Left cardiac atrium (tissue), 4 donors: Measurements from ENCODE around the gene LANCL2. TPM values are rescaled to one million over a fixed set of nuclear protein-coding genes. Genes with fewer than 3 reads are reported as not detected.

ENCODE experiments used
- ATAC-seq, 2 donors: fragments of 200-7000 bp; cut with Tn5 transposase; one replicate each; pipeline ENCODE4 v1.9.1; 2020; ENCODE audit warnings: mild to moderate bottlenecking in 2 of 2, moderate library complexity in 2 of 2
- DNase-seq: peaks from one replicate; pipeline ENCODE4 v3.0.0-alpha.2; 2020
- intact Hi-C, 2 donors: fragments of 100-400 bp; cut with DNase I; formaldehyde crosslinking; loops; one replicate each; pipeline versions ENCODE4 v1.14.1 to v1.15.1; 2022 to 2023
- total RNA-seq, 2 donors: library from RNA; stranded (reverse); fragmentation: NEBNext Ultra II Directional; extraction: Animal tissue kit (Norgen Biotek cat#: 25700); gene quantifications; one replicate each; pipeline ENCODE4 v1.2.1, GENCODE V29; 2021
- donor health status: DM: no; HTN: yes; CAD: no.
- donor health status: DM: no; HTN: yes; CAD: no; lungs with severe emphysema.
- donor health status: DM: yes; HTN: yes; CAD: no.
- donor health status: Dilated cardiomyopathy.

LANCL2 gene
- total RNA-seq, 2 donors from 2014 or later = 6.7 to 10.9 TPM

DNA sequence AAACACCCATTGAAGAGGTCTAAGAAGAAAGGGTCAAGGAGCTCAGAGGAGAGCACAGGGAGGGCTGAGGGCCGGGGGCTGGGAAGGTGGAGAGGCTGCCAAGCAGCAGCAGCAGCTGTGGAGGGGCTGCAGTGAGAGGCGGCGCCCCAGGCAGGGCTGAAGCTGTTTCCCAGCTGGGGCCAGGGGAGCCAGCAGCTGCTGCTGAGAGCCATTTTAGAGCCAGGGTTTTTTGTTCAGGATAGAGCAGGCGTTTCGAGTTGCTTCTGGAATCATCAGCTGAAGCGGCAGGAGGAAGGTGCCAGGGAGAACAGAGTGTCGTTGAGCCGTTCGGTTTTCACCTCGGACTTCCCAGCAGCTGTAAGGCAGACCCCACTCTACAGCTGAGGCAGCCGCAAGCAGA is 62.7 kb downstream of the LANCL2 start:
- DNase-seq (no peak), ATAC-seq (no peak)
- intact Hi-C loops = no loop called here

DNA sequence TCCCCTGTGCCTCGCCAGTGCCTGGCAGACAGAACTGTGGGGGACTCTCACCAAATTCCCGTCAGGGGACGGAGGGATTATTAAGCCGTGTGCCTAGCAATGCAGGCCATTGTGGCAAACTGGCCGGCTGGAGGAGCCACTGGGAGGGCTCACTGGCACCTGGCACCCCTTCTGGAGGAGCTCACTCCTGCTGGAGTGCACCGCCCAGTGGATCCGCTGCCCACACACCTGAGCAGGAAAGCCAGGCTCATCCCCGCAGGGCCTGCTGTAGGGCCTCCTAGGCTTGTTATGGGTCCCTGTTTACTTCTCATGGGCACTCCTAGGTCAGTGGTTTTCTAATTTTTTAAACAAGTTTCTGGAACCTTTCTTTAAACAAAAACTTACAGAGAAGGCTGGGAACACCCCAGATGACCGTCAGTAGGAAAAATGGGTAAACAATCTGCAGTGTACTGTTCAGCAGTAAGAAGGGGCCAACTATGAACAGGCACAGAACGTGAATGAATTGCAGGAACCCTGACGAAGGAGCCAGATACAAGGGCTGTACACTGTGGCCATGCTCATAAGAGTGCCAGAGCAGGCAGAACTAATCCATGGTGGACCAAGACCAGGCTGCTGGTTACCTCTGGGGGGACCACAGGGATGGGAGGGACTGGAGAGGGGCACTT is 64.8 kb downstream of the LANCL2 start:
- DNase-seq = no peak
- no peak for ATAC-seq
- intact Hi-C loops = loop anchor here in 1 of 2 donors (10.0 kb wide), 1 partner anchor 165 kb away; no protein-coding TSS in a partner anchor

DNA sequence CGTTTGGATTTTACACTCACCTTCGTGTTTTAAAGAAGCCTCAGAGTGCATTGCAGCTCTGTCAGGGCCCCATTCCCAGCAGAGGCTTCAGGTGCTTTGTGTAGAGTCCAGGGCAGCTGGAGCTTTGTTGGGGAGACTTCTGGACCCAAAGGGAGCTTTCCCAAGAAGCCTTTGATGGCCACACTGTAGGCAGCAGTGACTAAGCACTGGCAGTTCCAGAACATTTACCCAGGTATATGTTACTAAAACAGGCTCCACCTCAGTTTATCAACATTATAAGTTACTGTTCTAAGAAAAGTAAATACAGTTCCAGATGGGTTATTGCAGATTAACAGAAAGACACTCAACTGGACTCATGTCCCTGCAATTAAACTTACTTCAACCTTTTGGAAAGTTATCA is 66.8 kb downstream of the LANCL2 start:
- intact Hi-C loops = loop anchor here (2.0 to 10.0 kb wide), 2 partner anchors 163 to 167 kb away; no protein-coding TSS in a partner anchor
- ATAC-seq (no peak), DNase-seq (no peak)

DNA sequence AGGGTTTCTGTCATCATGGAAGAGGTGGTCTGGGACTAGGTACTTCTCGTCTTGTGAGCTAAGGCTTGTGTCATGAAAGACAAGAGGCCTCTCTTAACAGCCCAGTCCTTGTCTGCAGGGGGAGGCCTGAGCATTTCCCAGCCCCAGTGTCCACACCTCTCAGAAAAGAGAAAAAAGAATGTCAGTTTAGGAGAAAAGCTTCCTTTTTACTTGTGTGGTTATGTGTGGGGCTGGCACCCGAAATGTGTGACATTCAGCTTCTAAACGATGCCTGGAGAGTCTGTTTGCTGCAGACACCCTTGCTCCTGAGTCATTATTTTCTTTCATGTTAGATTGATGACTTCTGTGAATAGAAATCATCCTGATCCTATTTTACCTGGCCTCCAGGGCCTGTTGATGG is 67.4 kb downstream of the LANCL2 start:
- intact Hi-C loops = loop anchor here (2.0 to 10.0 kb wide), 2 partner anchors 162 to 166 kb away; no protein-coding TSS in a partner anchor
- DNase-seq = no peak
- no peak for ATAC-seq

DNA sequence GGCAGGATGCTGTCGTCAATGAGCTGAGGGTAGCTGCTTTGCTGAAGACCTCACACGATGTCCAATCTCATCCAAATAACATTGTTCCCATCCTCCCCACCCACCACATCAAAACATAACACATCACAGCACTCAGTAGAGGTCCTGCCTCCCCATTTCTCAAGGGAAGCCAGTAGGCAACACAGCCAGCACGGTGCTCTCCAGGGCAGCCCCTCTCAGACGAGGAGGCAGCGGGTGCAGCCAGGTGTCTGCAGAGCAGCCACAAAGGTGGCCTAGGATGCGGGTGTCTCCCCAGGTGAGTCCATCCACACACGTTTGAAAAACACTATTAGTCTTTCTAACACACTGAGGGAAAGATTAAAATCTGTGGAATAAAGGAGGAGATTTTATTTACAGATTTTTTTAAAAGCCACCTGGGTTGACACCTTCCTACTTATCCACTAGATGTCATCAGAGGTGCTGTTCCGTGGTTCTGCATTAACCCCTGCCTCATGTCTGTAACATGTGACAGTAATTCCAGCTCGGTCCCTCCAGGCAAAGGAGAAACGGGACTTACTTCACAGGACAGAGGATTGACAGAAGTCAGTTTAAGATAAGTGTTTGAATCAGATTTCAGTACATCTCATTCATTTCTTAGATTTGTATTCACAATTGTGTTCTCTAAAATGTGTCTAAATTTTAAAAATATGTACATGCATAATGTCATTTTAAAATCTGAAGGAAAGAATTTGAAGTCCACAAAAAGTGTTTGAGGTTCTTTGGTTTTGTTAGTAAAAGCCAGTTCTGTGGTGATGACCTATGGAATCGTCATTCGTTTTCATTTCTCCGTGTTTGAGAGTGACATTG is 68.0 kb downstream of the LANCL2 start:
- peak; percentile 35 to 50 for ATAC-seq
- intact Hi-C loops = loop anchor here (2.0 to 10.0 kb wide), 2 partner anchors 162 to 166 kb away; no protein-coding TSS in a partner anchor
- no peak for DNase-seq

DNA sequence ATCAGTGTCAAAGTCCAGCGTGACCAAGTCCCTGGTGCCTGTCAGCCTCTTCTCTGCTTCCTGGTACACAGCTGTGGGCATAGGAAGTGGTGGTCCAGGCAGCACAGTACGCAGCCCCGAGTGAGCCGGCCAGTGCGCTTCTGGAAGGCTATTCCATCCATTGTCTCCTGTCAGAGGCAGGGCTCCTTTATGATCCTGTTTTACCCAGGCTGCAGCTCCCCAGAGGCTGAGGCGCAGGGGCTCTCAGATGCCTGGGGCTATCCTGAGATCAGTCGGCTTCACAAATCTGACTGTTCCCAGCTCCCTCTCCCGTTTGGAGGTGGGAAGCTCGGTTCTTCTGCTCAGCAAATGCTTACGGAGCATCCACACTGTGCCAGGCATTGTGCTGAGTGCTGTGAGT is 70.3 kb downstream of the LANCL2 start:
- ATAC-seq = no peak
- intact Hi-C loops = loop anchor here in 1 of 2 donors (10.0 kb wide), 1 partner anchor 159 kb away; no protein-coding TSS in a partner anchor
- no peak for DNase-seq

DNA sequence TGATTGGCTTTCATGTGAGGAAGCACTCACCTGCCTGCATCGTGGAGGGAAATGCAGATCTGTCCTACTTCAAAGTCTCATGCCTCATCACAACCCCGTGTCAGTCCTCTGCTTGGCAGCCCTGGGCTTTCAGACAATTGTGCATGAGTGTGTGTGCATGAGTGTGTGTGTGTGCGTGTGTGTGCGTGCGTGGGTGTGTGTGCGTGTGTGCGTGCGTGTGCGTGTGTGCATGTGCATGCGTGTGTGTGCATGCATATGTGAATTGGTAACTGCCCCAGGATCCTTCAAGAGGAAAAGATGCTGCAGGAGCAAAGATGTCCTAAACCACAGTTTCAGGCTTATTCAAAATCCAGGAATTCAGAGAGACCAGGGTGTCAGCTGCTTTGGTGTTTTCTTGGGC is 71.3 kb downstream of the LANCL2 start:
- ATAC-seq (no peak), DNase-seq (no peak)
- intact Hi-C loops = loop anchor here in 1 of 2 donors (10.0 kb wide), 1 partner anchor 158 kb away; no protein-coding TSS in a partner anchor

DNA sequence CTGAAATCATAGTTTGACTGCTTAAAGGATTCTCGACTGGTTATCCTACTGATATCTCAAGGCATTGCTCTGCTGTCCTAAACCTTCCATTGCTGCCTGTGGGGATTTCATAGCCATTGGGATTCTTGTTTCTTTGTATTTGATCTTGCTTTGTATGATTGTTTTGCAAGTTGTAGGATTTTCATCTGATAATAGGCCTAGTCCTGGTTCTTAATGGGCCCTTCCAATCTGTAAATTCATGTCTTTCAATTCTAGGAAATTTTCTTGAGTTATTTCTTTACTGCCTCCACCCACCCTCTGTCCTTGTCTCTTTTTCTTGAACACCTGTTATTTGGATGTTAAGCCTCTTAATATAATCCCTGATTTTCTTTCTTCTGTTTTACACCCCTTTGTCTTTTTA is 72.2 kb downstream of the LANCL2 start:
- DNase-seq (no peak), ATAC-seq (no peak)
- intact Hi-C loops = loop anchor here in 1 of 2 donors (10.0 kb wide), 1 partner anchor 157 kb away; no protein-coding TSS in a partner anchor

DNA sequence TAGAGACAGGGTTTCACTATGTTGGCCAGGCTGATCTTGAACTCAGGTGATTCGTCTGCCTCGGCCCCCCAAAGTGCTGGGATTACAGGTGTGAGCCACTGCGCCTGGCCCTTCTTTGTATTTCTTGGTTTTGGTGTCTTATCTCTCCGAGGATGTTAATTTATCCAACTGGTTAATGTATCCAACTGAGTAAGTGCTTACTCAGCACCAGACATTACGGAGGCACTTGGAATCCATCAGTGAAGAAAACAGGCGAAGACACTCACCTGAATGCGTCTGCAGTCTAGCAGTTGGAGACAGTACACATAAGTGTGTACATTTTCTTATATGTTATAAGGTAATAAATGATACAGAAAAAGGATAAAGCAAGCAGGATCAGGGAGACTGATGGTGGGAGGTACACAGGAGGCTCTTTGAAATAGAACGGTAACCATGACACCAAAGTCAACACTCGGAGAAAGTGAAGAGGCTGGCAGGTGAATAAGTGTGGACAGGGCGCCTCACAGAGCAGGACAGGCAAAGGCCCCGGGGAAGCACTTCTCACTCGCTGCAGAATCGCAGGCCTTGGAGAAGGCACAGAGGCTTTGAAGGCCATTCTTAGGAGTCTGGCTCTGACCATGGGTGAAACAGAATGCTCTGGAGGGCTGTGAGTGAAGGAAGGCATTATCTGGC is 73.1 kb downstream of the LANCL2 start:
- no peak for ATAC-seq

DNA sequence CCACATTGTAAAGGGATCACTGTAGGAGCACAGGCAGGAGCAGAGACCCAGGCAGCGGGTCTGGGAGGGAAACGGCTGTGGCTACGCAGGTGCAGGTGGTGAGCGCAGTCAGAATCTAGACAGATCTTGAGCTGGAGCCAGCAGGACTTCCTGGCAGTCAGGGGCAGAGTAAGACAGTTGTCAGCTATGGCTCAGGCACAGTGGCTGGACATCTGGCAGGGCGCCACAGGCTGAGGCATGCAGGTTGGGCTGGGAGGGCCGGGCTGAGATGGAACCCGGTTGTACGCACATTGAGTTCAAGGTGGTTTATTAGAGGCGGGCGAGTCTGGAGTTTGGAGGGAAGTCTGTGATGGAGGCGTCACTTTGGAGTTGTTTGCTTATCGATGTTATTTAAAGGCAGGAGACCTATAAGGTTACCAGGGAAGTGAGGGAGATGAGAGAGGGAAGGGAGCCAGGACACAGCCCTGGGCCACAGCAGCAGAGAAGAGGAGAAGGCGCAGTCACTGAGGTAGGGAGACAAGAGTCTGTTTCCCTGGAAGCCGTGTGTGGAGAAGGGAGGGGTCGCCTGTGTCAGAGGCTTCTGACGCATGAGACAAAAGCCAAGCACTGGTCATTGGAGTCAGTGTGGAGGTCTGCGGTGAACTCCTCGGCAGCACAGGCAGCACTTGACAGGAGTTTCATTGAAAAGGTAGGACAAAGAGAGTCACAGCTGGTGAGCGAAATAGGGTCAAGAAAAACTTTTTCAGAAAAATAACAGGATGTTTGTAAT is 73.8 kb downstream of the LANCL2 start:
- intact Hi-C loops = loop anchor here in 1 of 2 donors (10.0 kb wide), 1 partner anchor 156 kb away; no protein-coding TSS in a partner anchor
- ATAC-seq (peak in 1 of 2 donors; percentile 67), DNase-seq (peak; percentile 59)

More for the DNA sequence above, 73.1 kb downstream of the LANCL2 start:
- DNase-seq = no peak
- intact Hi-C loops = loop anchor here in 1 of 2 donors (10.0 kb wide), 1 partner anchor 157 kb away; no protein-coding TSS in a partner anchor

DNA sequence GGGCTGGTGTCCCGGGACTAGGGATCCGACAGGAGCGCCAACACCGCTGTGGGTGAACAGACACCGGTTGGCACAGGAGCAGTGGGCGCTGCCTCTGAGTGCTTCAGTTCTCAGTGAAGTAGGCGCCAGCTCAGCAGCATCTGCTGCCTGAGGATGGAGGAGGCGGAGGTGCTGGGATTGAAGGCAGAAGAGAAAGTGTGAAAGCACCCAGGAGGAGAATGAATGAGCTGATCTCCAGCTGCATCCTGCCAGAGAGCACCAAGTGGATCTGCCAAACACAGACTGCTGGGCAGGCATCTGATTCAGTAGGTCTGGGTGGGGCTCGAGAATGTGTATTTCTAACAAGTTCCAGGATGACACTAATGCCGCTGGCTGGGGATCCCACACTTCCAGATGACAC is 74.5 kb downstream of the LANCL2 start:
- intact Hi-C loops = loop anchor here in 1 of 2 donors (10.0 kb wide), 1 partner anchor 155 kb away; no protein-coding TSS in a partner anchor
- DNase-seq (no peak), ATAC-seq (peak; percentile 8 to 23)

DNA sequence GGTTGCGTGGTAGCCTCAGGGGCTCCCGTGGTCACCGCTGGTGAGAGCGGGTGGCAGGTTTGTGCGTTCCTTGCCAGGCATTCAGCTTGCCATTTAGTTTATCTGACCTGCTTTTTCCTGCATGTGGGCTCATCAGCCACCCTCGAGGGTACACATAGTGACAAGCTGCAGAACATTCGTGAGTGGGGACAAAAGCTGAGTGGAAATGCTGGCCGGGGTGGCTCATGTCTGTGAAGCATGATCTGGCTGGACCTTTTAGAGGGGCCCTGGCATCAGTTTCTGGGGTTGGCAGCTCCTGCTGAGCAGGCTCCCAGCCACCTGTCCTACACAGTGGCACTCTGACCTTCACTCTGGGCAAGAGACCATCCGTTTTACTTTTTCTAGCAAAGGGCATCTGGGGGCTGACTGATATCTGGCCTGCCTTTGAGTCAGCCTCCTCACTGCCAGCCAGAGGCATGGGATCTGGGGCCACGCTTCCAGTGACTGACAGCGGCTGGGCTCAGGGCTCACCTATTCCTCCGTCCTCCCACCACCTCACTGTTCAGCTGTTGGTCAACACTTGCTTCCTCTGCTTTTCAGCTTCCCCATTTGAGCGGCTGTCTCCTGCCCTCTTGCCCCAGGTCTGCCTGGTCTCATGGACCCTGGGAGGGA is 75.0 kb downstream of the LANCL2 start:
- no peak for DNase-seq
- intact Hi-C loops = no loop called here
- ATAC-seq = peak; percentile 23 to 61

DNA sequence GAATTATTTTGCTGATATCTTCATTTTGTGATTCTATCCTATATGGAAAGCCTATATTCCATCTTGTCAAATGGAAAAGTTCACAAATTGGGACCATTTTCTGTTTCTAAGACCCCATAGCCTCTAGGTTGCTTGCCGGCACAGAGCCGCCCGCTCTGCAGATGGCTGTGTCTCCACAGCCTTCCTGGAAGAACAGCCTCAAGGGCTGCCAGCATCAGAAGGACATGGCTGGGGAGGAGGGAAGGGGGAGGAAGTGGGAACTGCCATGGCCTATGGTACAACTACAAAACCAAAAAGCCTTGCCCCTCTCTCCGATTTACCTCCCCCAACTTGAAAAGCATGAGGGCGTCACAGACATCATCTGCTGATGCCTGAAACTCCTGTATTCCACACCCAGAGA is 75.9 kb downstream of the LANCL2 start:
- ATAC-seq = no peak
- intact Hi-C loops = no loop called here

DNA sequence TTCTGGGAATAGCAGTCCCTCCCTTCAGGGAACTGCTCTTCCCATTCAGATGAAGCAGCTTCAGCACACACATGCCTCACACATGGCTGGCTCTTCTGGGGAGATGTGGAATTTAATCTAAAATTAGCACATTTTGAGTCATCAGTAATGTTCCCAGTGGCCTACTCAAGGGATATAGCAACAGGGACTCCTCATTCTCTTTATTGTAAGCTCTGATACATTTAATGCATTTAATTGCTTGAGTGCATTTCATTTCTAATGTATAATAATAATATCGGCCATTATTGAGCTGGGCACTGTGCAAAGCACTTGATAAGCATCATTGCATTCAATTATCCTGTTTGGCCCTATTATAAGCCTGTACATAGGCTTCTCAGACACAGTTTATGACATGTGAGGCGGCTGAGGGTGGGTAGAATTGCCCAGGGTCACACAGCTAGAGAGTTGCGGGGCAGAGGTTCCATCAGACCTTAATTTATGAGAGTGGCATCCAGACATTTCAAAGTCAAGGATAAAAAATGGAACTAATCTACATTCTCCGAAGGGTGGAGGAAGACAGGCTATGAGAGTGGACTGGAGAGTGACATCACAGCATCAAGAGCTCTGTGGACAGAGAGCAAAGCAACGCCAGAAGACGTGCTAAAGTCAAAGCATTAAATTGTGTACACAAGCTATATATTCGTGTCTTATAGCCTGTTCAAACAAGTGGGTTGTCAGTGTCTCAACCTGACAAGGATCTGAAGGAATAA is 76.8 kb downstream of the LANCL2 start:
- ATAC-seq = peak in 1 of 2 donors; percentile 54
- intact Hi-C loops = no loop called here
- no peak for DNase-seq

More for the DNA sequence above, 75.9 kb downstream of the LANCL2 start:
- DNase-seq = no peak

DNA sequence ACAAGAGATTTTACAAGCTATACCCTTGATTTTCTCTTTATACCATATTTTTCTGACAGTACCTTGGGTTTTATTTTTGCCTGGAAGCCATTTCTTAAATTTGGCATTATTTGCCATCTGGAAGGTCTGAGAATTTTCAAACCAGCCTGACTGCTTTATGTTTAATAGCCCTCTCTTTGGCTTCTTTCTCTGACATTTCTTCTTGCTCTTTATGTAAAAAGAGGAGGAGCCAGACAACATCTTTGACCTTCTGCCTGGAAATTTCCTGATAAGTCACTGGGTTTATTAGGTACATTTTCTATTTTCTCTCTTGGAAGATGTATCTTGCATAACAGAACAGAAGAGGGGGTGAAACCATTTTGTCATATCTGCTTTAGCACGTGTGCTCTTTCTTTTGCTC is 79.6 kb downstream of the LANCL2 start:
- DNase-seq (no peak), ATAC-seq (no peak)
- intact Hi-C loops = no loop called here

DNA sequence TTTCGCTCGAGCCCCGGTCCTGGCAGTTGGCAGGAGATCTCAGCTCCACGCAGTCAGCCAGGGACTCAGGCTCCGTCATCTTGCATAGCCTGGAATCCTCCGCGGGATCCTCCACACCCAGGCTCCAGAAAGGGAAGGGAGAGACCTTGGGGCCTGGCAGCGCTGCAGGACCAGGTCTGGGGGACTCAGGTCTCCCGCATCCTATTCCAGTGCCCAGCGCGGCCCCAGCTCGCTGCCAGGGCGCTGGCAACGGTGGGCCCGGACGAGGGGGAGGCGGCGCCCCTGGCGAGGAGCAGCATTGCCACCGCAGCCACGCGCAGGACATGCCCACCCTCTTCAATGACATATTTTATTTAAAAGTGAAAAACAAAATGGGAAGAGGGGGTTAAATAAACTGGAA is 83.4 kb downstream of the LANCL2 start:
- no peak for DNase-seq
- intact Hi-C loops = no loop called here
- no peak for ATAC-seq
